ENCODE data around the gene ACSL5.
"Not testable (repeated sequence)": the region's sequence is repeated elsewhere in the genome, so short reads cannot be mapped to it uniquely, and the experiment has no call there.

ACSL5 gene

DNA sequence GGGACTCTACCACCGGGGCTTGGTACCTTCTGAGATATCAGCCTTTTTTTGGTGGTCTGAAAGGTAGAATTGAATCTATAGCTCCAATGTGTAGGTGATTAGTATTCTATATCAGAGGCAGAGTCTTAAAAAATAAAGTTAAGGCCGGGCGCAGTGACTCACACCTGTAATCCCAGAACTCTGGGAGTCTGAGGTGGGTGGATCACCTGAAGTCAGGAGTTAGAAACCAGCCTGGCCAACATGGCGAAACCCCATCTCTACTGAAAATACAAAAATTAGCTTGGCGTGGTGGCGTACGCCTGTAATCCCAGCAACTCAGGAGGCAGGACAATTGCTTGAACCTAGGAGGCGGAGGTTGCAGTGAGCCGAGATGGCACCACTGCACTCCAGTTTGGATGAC, 3.2 kb downstream of the ACSL5 start:
- DNase-seq = not testable (repeated sequence)

DNA sequence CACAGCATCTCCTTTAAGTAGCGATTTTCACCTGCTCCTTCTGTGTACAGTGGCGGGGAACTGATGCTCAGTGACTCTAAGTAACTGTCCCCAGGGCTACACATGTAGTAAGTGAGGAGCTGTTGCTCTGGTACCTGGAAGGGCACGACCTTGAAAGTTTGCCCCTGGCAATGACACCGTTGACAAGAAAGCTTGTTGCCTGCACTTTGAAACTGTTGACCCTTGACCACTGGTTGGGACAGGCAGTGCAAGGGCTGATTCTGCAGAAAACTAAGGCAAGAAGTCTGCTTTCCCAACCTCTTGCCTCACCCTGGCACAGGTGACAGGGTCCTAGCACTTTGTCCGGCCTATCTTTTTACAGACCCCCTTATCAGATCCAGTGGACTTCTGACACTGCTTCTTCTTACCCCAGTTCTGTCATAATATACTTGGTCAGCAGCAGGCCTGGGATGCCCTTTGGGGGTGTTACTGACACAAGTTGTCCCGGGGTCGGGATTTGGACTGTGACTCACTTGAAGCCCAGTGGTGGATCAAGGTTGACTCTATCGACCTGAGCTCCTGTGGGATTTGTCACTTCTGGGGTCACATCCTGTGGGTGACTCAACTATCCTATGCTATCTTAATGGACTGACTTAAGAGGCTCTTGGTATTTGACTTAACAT, 5.8 kb downstream of the ACSL5 start:
- no peak for DNase-seq

DNA sequence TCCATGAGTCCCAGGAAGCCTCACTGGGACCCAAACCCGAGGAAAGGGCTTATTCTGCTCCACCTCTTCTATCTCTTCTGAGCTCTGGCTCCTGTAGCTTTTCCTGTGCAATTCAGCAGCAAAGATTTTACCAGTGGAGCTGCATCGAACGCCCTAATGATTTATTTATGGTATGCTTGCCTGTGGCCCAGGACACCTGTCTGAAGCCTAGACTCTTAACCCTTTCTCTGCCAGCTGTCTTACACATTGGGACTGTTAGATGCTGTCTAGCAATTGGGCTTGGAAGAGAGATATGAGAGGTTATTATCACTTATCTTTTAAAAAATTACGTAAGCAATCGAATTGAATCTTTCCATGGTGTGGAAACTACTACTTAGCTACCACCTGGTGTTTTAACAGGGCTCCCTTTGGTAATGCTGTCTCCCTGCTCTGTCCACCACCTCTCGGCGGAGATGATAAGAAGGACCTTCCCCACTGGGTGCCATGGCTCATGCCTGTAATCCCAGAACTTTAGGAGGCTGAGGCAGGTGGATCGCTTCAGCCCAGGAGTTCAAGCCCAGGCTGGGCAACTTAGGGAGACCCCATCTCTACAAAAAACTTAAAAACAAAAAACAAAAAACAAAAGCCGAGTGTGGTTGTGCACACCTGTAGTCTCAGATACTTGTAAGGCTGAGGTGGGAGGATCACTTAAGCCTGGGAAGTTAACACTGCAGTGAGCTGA, 8.8 kb downstream of the ACSL5 start:
- DNase-seq = no peak

DNA sequence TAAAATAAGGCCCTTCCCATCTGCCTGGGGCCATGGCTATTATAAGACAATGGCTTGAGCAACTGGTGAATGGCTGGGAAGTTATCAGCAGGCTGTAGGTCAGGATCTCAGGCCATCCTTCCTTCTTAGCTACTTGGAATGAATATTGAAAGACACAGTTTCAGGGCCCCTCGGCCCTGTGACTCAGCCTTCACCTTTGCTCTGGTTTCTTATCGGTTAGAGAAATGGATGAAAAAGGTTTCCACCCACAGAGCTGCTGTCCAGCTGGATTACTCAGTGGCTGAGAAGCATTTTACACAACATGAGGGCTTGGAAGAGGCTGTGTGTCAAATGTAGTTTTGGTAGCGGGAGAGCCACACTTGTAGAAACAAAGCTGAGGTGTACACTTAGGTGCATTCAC, 9.4 kb downstream of the ACSL5 start:
- DNase-seq = no peak

DNA sequence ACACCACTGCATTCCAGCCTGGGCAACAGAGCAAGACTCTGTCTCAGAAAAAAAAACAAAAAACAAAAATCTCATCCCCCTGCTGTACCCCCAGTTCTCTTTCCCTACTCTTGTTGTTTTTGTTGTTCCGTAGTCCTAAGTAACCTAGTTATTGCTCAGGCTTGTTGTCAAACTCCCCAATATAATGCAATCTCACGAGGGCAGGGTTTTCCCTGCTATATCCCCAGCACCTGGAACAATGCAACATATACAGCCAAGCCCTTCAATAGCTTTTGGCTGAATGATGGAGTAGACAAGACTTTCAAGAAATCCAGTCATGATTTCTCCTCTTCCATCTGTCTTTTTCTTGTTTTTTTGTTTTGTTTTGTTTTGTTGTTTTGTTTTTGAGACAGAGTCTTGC, 10.2 kb downstream of the ACSL5 start:
- DNase-seq = no peak

DNA sequence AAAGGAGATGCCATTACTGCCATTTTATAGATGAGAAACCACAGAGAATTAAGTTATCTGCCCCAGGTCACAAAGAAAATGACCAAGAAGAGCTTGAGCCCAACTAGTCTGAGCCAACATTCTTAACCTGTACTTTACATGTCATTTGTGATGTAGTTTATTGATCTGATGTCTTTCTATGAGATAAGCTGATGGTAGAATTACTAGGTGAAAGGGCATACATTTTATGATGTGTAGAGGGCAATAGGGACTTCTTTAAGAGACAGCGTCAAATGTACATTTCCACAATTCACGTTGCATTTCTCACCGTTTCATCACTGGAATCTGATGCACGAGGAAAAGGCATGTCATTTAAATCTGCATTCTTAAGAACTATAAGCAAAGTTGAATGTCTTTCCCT, 11.3 kb downstream of the ACSL5 start:
- DNase-seq = no peak

DNA sequence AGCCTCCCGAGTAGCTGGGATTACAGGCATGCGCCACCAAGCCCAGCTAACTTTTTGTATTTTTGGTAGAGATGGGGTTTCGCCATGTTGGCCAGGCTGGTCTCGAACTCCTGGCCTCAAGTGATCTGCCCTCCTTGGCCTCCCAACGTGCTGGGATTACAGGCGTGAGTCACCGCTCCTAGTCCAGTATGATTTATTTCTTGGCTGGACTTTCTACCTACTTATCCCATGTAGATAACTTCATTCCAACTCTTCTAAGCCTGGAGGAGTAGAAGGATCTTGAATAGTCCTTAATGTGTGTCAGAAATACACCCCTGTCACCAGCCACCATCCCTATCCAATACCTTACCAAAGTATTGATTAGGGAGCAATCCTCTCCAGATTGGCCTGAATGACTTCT, 14.1 kb downstream of the ACSL5 start:
- not testable (repeated sequence) for DNase-seq

DNA sequence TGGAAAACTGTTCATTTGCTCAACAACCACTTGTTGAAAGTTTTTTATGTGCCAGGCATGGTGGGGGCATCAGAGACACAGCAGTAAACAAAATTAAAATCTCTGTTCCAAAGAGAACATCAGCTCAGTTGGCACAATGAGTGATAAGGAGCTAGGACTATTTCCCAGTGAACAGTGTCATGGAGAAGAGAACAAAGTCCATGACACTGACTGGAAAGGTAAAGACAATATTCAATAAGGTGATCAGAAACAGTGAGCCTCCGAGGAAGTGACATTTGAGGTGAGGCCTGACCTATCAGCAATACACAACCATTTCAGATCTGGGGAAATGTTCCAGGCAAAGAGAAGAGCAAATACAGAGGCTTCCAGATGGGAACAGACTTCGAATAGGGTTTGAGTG, 14.6 kb downstream of the ACSL5 start:
- no peak for DNase-seq

DNA sequence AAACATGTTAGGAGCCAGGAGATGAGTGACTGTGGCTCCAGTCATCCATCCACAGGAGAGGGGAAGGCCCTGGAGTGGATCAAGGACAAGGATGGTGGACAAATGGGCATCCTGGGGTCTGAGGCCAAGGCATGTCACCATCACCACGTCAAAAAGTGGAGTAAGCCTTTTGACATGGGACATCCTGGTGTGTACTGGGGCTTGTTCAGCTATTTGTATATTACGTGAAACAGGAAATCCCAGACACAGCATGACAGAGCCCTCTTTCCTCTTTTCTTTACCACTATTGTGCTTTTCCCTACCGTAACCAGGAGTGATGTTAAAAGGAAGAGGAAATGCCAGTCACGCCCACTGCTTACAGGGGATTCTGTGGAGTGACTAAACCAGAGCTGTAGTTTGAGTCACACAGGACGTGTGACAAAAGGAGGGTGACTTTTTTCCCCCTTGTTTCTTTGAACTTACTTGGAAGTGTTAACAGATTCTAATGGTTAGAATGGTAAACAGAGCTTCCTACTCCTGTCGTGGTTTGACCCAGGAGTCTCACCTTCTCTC, 15.4 kb downstream of the ACSL5 start:
- peak; percentile 36 for DNase-seq

DNA sequence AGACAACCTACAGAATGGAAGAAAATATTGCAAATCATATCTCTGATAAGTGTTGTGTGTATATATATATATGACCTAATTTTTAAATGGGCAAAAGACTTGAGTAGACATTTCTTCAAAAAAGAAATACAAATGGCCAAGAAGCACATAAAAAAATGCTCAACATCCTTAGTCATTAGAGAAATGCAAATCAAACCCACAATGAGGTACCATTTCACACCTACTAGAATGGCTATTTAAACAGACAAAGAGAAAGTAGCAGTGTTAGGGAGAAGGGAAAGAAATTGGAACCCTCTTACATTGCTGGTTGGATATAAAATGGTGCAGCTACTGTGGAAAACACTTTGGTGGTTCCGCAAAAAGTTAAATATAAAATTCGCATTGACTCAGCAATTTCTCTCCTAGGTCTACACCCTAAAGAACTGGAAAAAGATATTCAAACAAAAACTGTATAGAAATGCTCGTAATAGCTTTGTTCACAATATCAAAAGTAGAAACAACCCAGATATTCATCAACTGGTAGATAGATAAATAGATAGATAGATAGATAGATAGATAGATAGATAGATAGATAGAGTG, 16.3 kb downstream of the ACSL5 start:
- no peak for DNase-seq

DNA sequence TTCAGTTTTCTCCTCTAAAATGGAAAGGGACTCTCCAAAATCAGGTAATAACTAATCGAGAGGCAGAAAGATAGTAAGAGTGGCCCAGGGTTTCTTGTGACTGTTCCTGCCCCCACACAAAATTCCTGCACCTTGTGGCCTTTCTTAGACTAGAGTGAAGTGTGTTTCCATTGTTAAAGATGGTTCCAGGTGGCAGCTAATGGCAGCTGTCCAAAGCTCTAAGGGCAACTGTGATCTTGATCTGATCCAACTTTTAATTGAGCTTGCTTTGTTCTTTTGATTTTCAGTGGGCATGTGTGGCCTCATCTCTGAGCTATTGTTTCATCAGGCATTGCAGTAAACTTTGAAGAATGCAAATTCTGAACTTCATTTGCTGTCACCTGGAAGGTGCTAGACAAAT, 19.4 kb downstream of the ACSL5 start:
- DNase-seq = no peak

DNA sequence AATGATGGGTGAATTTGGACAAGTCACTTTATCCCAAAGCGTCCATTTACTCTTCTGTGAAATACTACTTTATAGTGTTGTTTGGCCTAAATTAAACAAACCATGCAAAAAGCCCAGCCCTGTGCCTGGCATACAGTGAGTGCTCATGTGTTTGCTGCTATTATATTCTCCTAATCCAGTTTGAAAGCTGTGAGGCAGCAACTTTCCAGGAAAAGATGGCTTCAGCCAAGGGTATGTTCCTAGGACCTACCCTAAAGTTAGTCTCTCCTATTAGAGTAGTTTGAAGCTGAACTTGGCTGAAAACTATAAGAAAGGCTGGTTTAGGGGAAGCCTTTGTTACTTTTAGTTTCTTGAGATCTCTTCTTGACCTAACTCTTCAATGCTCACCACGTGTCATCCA, 19.9 kb downstream of the ACSL5 start:
- no peak for DNase-seq

DNA sequence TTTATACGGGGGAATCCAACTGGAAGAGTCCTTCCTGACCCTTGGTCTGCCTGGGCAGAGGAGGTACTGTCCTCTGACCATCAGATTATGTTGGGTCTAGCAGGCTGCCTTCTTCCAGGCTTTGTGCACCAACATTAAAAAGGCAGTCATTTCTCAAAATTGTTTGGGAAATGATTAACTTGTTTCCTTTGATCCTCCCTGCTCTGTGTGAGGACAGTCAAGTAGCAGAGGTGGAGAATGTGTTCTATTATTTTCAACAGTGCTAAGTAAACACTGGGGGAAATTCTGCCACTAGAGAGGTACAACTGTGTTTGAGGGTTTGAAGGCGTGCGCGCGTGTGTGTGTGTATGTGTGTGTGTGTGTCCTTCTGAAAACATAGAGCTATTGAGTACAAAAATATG, 20.6 kb downstream of the ACSL5 start:
- DNase-seq = no peak

DNA sequence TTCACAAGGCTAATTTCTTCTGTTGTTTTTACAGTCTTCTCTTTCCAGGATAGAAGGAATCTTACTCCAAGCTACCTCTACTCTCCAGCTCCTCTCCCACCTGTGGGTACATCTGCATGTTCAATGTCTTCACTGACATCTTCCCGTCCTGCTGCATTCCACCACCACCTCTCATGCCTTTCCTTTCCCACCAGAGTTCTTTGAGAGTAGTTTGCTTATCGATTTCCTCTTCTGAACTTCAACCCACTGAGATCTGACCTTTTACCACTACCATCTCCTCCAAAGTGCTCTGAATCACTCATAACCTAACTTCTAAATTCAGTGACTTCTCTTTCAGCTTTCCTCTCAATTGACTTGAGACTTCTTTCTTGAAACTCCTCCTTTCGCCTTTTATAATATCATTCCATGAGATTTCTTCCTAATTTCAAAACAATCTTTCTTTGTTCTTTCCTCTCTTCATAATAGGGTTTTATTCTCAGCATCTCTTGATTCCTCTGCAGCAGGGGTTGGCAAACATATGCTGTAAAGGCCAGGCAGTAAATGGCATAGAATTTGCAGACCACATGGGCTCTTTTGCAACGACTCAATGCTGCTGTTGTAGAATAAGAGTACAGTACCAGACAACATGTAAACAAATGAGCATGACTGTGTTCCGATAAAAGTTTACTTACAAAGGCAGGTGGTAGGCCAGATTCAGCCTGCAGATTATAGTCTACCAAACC, 22.1 kb downstream of the ACSL5 start:
- DNase-seq = no peak

DNA sequence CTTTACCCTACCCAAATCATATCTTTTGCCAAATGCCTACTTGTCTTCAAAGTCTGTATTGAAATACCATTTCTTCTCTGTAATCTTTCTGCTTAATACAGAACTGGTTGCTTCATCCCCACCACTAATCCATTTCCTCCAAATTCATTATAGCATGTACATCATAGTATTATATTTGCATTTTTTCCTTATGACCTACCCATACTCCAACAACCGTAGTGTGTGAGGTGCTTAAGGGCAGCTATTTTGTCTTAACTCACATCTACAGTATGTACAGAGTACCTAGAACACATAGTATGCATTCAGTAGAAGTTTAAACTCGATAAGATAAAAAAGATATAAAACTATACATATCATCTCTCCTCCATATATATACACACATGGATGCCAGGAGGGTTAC, 23.7 kb downstream of the ACSL5 start:
- no peak for DNase-seq

DNA sequence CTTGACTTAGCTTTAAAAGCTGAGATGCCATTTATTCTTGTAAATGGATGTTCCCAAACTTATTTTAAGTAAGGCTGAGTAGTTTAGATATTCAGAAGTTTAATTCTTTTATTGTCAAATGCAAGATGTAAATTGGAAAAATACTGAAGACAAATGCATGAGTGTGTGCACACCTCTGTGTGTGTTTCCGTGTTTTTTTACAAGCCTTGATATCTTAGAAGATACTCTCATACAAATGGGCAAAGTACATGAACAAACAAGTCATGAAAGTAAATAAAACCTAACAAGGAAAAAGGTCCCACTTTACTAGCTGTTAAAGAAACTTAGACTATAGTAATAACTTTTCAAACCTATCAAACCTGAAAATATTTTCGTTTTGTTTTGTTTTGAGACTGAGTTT, 29.0 kb downstream of the ACSL5 start:
- DNase-seq = no peak

DNA sequence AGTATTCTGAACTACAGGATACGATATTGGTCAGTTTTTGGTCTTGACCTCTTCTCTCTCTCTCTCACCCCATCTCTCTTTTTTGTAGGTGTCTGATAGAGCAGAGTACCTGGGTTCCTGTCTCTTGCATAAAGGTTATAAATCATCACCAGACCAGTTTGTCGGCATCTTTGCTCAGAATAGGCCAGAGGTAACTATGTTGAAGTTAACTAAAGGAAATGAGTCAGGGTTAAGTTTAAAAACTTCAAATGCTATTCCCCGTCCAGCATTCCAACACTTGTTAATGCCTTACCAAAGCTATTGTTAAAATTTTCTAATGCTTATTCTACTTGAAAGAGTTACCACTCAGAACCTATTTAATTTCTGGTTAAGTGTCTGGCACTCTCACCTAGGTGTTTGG, 30.7 kb downstream of the ACSL5 start:
- DNase-seq = no peak

DNA sequence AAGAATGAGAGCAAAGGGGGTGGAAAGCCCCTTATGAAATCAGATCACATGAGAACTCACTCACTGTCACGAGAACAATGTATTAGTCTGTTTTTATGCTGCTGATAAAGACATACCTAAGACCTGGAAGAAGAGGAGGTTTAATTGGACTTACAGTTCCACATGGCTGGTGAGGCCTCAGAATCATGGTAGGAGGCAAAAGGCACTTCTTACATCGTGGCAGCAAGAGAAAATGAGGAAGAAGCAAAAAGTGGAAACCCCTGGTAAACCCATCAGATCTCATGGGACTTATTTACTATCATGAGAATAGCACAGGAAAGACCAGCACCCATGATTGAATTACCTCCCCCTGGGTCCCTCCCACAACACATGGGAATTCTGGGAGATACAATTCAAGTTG, 32.9 kb downstream of the ACSL5 start:
- not testable (repeated sequence) for DNase-seq

DNA sequence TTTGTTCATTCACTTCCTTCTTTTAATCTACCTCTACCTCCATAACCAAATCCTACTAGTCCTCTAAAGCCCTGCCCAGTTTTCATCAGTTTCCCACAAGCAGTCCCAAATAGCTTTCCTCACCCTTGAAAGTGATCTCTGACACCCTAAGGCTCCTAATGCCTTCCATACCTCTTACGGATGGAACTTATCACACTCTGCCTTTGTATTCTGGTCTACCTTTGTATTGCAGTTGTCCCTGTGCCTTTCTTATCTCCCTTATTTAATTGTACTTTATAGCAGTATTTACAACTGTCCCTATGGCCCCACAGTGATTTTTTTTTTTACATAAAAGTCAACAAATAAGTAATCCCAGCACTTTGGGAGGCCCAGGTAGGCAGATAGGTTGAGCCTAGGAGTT, 33.8 kb downstream of the ACSL5 start:
- DNase-seq = no peak

DNA sequence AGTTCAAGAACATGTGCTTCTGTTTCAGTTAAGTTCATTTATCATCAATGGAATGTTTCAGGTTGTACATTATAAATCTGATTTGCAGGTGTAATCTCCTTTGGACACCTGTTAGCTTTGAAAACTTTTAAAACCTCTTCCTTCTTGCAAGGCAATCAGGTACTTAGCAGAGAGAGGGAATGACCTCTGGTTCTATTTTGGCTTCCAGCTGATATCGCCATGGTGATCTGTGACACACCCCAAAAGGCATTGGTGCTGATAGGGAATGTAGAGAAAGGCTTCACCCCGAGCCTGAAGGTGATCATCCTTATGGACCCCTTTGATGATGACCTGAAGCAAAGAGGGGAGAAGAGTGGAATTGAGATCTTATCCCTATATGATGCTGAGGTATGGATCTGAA, 35.4 kb downstream of the ACSL5 start:
- no peak for DNase-seq

DNA sequence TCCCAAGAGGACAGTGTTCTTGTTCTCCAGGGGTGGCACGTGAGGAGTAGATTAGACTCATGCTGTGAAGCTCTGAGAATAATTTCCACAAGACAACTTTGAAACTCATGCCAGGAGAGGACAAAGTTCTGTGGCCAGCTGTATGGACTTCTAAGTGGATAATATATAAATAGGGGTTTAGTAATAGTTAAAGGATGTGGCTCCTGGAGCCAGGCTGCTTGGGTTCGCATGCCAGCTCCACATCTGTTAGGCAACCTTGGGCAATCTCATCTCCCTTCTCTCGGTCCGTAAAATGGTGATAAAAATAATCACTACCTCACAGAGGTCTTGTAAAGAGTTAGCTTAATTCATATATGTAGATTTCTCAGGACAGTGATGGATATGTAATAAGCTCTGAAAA, 35.8 kb downstream of the ACSL5 start:
- no peak for DNase-seq

DNA sequence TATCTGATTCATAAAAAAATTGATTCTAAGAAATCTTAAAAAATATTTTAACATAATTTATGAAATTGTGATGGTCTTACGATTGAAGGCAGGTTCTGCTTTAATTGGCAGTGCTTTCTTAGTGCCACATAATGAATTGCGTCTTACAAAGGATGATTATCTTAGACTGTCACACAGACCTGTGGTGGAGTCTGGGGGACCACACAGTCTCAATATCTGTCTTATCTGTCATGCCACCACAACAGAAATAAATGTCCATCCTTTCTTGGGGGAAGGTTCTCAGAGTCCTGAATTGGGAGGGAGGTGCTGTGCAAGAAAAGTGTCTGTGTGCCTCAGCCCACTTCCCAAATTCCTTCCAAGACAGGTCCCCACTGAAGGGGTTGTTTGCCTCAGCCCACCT, 38.8 kb downstream of the ACSL5 start:
- no peak for DNase-seq

DNA sequence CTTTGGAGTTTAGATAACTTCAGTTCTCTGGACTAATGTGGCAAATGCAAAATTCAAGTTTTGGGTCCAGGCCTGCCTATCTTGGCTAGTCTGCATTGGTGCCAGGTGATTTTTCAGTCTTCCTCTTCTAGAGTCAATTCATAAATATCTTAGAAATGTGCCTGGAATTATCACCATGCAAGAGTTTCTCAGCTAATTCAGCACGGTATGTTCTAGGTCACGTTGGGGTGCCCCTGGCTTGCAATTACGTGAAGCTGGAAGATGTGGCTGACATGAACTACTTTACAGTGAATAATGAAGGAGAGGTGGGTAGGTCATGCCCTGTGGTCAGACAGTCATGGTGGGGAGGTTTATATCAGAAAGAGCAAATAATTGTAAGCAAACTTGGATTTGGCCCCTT, 47.8 kb downstream of the ACSL5 start:
- no peak for DNase-seq

DNA sequence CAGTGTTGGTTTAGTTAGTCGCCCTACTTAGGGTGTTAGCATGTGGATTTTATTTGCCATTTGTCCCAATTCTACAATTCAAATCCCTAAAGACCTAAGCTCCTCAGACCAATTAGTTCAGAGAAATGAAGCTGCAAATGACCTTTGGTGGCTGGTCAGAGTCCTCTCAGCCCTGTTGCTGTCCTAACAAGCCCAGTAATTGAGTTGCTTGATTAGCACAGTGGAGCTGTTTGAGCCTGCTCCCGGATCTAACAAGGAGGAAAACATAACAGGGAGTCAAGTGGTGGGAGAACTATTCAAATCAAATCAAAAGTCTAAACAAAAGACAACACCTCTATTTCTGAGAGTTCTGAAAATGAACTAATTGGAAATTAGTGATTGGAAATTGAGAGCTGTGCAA, 50.7 kb downstream of the ACSL5 start:
- DNase-seq = no peak
